Right atrium auricular region (tissue), 2 donors: ENCODE results near the gene LIPJ. TPM values are rescaled to one million over a fixed set of nuclear protein-coding genes. Genes with fewer than 3 reads are reported as not detected.

Experiments
- DNase-seq: peaks from one replicate; pipeline ENCODE4 v3.0.0-alpha.2; 2019; ENCODE audit warnings: low spot score
- H3K27ac ChIP-seq, 2 donors: fragments of 200-600 bp; sonication (generic); 1 replicate in 1 of 2; 2 replicates in 1 of 2; pipeline ENCODE4 v1.5.1; 2016 to 2019
- H3K27me3 ChIP-seq, 2 donors: fragments of 200-600 bp; sonication (generic); one replicate each; pipeline versions ENCODE4 v1.5.1 to v1.6.0; 2017 to 2019
- H3K36me3 ChIP-seq: fragments of 200-600 bp; sonication (generic); one replicate; pipeline ENCODE4 v1.5.1; 2016
- H3K4me1 ChIP-seq, 2 donors: fragments of 200-600 bp; sonication (generic); one replicate each; pipeline versions ENCODE4 v1.5.1 to v1.6.0; 2017 to 2019
- H3K4me3 ChIP-seq, 2 donors: fragments of 200-600 bp; sonication (generic); 1 replicate in 1 of 2; 2 replicates in 1 of 2; pipeline ENCODE4 v1.5.1; 2017 to 2019; ENCODE audit warnings: mild to moderate bottlenecking in 1 of 2, moderate library complexity in 1 of 2
- H3K9me3 ChIP-seq, 2 donors: fragments of 200-600 bp; sonication (generic); one replicate each; pipeline ENCODE4 v1.5.1; 2019
- total RNA-seq, 2 donors: library from RNA; depleted of rRNA; stranded (reverse); fragments of >200 nt; gene quantifications; one replicate each; pipeline ENCODE4 v1.1.0, GENCODE V29; 2016
- TF ChIP-seq, protein P1 (sequence below), 2 donors: fragments of 200-600 bp; sonication (generic); IDR thresholded peaks; one replicate each; pipeline ENCODE4 v1.5.1; 2019; ENCODE audit warnings: antibody characterized with exemption in 2 of 2

Gene LIPJ
- total RNA-seq, 2 donors from 2014 or later: 0.08 TPM; not detected in 1

DNA sequence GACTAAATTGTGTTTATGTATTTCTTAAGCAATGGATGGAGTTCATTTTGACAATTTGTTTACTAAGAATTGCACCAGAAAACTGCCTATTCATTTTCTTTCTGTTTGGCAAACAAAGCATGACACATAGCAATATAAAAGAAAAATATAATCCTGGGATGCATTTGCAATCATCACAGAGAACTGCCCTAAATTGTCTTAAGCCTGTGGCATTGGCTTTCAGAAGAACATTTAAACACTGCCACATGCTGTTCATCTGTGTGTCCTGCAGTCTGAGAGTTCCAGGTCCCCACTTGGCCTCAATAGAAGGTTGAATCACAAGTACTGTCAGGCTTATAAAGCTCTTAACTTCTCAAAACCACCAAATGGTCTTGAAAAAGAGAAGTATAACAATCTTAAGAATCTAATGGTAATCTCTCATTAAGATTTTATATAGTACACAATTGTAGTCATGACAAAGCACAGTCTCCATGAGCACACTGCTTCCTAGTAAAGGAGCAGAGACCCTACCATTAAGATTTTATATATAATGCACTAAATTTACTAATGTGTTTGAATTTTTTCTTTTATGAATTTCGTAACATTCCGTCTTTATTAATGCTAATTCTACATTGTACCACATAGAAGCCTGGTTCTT lies 33.3 kb upstream of the LIPJ start:
- Histone ChIP-seq H3K27me3 (no peaks in the 10 kb centered on the region), H3K36me3 (no peaks in the 10 kb centered on the region), H3K4me3 (no peak overlapping the region), H3K27ac (no peak overlapping the region), H3K4me1 (no peaks in the 10 kb centered on the region), H3K9me3 (no peaks in the 10 kb centered on the region)
- TF ChIP-seq, protein P1, sequence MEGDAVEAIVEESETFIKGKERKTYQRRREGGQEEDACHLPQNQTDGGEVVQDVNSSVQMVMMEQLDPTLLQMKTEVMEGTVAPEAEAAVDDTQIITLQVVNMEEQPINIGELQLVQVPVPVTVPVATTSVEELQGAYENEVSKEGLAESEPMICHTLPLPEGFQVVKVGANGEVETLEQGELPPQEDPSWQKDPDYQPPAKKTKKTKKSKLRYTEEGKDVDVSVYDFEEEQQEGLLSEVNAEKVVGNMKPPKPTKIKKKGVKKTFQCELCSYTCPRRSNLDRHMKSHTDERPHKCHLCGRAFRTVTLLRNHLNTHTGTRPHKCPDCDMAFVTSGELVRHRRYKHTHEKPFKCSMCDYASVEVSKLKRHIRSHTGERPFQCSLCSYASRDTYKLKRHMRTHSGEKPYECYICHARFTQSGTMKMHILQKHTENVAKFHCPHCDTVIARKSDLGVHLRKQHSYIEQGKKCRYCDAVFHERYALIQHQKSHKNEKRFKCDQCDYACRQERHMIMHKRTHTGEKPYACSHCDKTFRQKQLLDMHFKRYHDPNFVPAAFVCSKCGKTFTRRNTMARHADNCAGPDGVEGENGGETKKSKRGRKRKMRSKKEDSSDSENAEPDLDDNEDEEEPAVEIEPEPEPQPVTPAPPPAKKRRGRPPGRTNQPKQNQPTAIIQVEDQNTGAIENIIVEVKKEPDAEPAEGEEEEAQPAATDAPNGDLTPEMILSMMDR (IDR thresholded peaks at IDR 0.05): peak; percentile 36 to 84
- peak; percentile 61 for DNase-seq

DNA sequence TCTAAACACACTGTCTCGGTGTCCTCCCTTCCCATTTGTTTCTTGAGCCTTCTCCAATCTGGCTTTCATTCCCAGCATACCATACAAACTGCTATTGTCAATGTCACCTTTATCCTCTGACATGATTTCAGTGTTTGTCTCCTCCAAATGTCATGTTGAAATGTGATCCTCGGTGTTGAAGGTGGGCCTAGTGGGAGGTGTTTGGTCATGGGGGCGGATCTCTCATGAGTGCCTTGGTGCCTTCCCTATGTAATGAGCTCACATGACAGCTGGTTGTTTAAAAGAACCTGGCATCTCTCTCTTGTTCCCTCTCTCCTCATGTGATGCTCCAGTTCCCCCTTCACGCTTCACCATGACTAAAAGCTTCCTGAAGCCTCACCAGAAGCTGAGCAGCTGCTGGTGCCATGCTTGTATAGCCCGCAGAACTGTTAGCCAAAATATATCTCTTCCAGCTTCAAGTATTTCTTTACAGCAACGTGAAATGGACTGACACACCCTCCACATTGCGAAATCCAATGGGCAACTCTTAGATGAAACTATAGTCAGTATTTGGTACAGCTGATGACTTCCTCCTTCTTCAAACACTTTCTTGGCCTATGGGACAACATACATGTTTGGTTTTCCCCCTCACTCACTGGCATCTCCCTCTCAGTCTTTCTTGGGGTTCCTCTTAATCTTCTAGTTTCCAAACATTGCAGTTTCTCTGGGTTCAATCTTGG lies 31.2 kb upstream of the LIPJ start:
- TF ChIP-seq, protein P1 (IDR thresholded peaks at IDR 0.05): no peak
- Histone ChIP-seq H3K4me3 (no peak overlapping the region), H3K27ac (peak overlapping the region in 1 of 2 donors; percentile 5), H3K9me3 (no peaks in the 10 kb centered on the region), H3K27me3 (no peaks in the 10 kb centered on the region), H3K36me3 (no peaks in the 10 kb centered on the region), H3K4me1 (no peaks in the 10 kb centered on the region)
- DNase-seq: no peak

GRCh38 chr10:88557256-88557655 lies 29.3 kb upstream of the LIPJ start:
- no peaks in the 10 kb centered on the region for H3K9me3 ChIP-seq
- TF ChIP-seq, protein P1 (IDR thresholded peaks at IDR 0.05): no peak
- DNase-seq: no peak
- no peaks in the 10 kb centered on the region for H3K4me1 ChIP-seq
- H3K4me3 ChIP-seq: no peak overlapping the region
- H3K36me3 ChIP-seq: no peaks in the 10 kb centered on the region
- no peaks in the 10 kb centered on the region for H3K27me3 ChIP-seq
- no peak overlapping the region for H3K27ac ChIP-seq

DNA sequence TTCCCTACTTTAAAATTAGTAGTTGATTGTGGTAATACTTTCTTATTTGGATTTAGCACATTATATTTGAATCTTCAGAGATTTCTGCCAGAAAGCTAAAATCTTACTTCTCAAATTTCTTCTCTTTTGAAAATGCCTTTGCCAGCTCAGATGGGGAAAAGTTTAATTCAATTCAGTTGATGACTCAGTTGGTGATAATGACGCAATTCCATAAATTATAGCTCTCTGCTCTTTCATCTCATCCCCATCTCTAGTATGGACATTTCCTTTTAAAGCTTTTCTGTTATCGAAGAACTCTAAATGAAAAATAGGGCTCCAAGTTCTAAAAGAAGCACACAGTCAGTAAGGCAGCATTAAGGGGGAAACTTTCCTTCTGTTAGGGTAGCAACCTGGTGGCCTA lies 28.9 kb upstream of the LIPJ start:
- Histone ChIP-seq H3K9me3 (no peaks in the 10 kb centered on the region), H3K27me3 (no peaks in the 10 kb centered on the region), H3K36me3 (no peaks in the 10 kb centered on the region), H3K4me3 (no peak overlapping the region), H3K4me1 (no peaks in the 10 kb centered on the region), H3K27ac (no peak overlapping the region)
- TF ChIP-seq, protein P1 (IDR thresholded peaks at IDR 0.05): no peak
- DNase-seq: no peak

DNA sequence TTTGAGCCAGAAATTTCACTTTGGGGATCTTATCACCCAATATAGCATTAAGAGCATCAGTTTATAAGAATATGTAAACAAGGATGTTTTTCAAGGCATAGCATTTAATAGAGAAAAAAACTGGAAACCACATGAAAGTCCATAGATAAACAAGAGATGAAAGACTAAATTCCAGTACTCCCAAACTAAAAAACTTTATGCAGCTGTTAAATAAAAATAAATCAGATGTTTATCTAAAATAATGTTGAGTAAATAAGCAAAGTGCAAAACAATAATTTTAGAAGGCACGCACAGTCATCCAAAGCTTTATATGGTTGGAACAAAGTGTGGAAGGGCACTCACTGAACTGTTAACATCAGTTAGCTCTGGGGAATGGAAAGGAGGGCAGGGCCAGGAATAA lies 24.4 kb upstream of the LIPJ start:
- no peak overlapping the region for H3K4me3 ChIP-seq
- H3K4me1 ChIP-seq: no peaks in the 10 kb centered on the region
- DNase-seq: no peak
- TF ChIP-seq, protein P1 (IDR thresholded peaks at IDR 0.05): no peak
- no peaks in the 10 kb centered on the region for H3K9me3 ChIP-seq
- no peak overlapping the region for H3K27ac ChIP-seq
- H3K36me3 ChIP-seq: no peaks in the 10 kb centered on the region
- no peaks in the 10 kb centered on the region for H3K27me3 ChIP-seq
